T-helper 2 cell treated with Interferon-gamma antibody and Interleukin-4, amounts not matched to agents 100 ng/mL and 5 ng/mL, for 36 hours (primary cell): Measurements from ENCODE around the gene PCK2. TPM values are rescaled to one million over a fixed set of nuclear protein-coding genes. Genes with fewer than 3 reads are reported as not detected.
"Not testable (repeated sequence)": the region's sequence is repeated elsewhere in the genome, so short reads cannot be mapped to it uniquely, and the experiment has no call there.

Source experiments
- intact Hi-C: fragments of 100-400 bp; cut with micrococcal nuclease; formaldehyde crosslinking; loops from one replicate; pipeline ENCODE4 v1.15.1; 2023
- total RNA-seq: library from RNA; stranded (reverse); gene quantifications from 2 replicates; pipeline ENCODE4 v1.2.3, GENCODE V29; 2022

PCK2 gene
- 55.4 and 60.4 TPM in 2 replicates for total RNA-seq

GRCh38 chr14:24093901-24094840 lies at the start of gene PCK2:
TSS of gene PCK2 (plus strand) at chr14:24094311. CDS start at chr14:24094406, 95 bp downstream.
- intact Hi-C loops, result loop anchor here (1.0 to 10.0 kb wide), 7 partner anchors 13 to 539 kb away; partner anchors contain the start of genes CARMIL3, DCAF11, DHRS4L2 and IRF9

DNA sequence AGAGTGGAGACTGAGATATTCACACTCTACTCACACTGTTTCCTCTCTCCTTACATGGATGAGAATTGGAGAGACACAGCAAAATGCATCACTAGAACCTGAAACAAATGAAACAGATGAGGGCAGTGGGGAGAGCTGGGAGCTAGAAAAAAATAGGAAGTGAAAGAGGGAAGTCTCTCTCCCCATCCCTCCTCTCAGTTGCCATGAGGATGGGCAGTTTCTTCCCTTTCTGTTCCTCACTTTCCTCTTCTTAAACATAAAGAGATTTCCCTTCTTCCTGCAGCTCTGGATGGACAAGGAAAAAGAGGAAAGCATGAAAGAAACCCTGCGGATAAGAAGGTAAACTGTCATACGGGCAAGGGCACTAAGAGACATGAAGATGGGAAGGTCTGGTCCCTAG lies 45.1 kb upstream of the PCK2 start:
- intact Hi-C loops, result not testable (repeated sequence)

DNA sequence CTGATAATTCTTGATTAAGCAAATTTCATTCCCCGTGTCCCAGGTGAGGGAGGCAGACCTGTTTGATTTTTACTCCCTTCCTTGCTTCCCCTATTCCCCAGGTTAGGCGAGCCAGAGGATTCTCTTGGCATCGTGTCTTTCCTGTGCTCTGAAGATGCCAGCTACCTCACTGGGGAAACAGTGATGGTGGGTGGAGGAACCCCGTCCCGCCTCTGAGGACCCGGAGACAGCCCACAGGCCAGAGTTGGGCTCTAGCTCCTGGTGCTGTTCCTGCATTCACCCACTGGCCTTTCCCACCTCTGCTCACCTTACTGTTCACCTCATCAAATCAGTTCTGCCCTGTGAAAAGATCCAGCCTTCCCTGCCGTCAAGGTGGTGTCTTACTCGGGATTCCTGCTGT lies 43.4 kb upstream of the PCK2 start:
- intact Hi-C loops, result not testable (repeated sequence)

- intact Hi-C loops, result no loop called here
Observed at GRCh38 chr14:24051176-24051788, 42.8 kb upstream of the PCK2 start.

GRCh38 chr14:24051789-24052655 lies 42.1 kb upstream of the PCK2 start, which contains the start of gene CARMIL3:
TSS of gene CARMIL3 (plus strand) at chr14:24052009. CDS start at chr14:24052154, 145 bp downstream.
- intact Hi-C loops, result loop anchor here (1.0 to 2.0 kb wide), 2 partner anchors 43 to 62 kb away; partner anchors contain the start of genes DCAF11, NRL and PCK2

GRCh38 chr14:24052656-24053547 lies 41.2 kb upstream of the PCK2 start:
- intact Hi-C loops, result loop anchor here (1.0 to 2.0 kb wide), 2 partner anchors 42 to 61 kb away; partner anchors contain the start of genes DCAF11, NRL and PCK2

DNA sequence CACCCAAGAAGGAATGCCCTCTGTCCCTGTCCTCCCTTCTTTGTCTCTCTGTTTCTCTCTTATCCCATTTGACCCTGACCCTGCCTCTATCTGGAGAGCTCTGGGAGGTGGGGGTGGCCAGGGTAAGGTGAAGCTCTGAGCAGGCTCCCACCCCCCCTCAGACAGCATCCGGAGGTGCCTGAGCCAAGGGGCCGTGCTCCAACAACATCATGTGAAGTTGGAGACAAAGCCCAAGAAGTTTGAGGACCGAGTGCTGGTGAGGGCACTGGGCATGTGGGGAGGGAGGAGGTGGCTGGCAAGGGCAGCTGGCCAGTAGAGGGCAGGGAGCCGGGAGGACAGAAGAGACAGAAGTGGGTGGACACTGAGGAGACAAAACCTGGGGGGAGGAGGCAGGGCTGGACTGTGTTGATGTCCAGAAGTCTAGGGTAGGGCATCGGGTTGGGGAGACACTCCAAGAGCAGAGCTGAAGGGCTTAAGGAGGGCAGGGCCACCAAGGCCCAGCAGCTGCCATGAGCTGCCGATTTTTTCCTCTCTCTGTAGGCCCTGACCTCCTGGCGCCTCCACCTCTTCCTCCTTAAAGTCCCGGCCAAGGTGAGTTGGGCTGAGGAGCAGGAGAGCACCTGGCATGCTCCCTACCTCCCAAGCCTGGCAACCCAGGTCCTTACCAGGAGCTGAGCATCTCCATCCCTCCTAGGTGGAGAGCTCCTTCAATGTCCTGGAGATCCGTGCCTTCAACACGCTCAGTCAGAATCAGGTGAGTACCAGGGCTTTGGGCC lies 40.4 kb upstream of the PCK2 start:
- intact Hi-C loops, result loop anchor here (2.0 kb wide), 1 partner anchor 41 kb away; the partner anchor contains the start of gene PCK2

- intact Hi-C loops, result no loop called here
Observed at GRCh38 chr14:24054324-24054641, 39.8 kb upstream of the PCK2 start.

GRCh38 chr14:24054646-24055045 lies 39.5 kb upstream of the PCK2 start:
- intact Hi-C loops, result loop anchor here (5.0 kb wide), 1 partner anchor 42 kb away; no protein-coding TSS in a partner anchor

DNA sequence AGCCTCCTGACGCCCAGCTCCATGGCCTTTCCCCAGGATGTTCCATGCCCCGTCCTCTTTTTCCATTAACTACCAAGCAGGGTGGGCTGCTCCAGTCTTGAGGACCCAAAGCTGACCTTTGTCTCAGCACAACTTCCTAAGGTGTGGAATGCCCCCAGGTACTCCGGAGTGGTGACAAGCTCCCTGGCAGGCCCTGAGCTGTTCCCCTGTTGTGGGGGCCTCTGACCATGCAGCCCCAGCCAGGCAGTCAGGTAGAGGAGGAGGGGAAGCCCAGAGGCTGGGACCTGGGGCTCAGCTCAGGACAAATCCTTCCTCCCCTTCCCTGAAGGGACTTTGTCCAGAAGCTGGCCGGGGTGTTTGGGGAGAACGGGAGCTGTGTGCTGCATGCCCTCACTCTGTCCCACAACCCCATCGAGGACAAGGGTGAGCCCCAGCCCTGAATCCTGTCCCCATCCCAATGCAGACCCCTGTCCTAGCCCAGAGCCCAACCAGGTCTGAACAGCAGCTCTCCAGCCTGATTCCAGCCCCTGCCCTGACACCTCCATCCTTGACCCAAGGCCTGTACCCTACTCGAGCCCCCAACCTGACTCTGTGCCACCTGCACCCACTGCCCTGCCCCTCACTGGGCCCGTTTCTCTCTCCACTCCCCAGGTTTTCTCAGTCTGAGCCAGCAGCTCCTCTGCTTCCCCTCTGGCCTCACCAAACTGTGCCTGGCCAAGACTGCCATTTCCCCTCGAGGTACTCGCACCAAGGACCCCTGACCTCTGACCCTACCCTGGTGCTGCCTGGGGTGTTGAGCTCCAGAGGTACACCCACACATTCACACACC lies 37.9 kb upstream of the PCK2 start:
- intact Hi-C loops, result loop anchor here (5.0 kb wide), 1 partner anchor 44 kb away; no protein-coding TSS in a partner anchor

DNA sequence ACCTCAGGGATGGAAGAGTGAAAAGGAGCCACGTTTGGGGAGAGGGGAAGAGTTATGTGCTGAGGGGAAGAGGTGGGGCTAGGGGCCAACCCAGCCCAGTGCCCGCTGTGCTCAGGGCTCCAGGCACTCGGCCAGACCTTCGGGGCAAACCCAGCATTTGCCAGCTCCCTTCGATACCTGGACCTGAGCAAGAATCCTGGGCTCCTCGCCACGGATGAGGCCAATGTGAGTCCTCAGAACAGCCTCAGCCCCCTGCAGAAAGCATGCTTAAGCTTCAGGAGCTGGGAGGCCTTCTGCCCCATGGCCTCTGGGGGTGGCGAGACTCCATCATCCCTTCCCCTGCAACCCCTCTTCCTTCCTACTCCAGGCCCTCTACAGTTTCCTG lies 37.3 kb upstream of the PCK2 start:
- intact Hi-C loops, result loop anchor here (5.0 kb wide), 1 partner anchor 44 kb away; no protein-coding TSS in a partner anchor

GRCh38 chr14:24057271-24057670 lies 36.8 kb upstream of the PCK2 start:
- intact Hi-C loops, result loop anchor here (5.0 kb wide), 1 partner anchor 45 kb away; no protein-coding TSS in a partner anchor

DNA sequence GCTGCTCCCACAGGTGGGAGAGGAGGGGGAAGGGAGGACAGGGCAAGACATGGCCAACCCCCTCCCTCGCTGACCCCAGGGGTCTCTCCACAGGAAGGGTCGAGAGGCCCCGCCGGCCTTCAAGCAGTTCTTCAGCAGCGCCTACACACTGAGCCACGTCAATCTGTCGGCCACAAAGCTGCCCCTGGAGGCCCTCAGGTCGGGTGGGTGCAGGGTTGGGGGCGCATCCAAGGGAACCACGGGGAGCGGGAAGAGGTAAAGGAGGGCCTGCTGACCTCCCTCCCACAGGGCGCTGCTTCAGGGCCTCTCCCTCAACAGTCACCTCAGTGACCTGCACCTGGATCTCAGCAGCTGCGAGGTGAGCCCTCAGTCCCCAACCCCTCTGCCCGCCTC lies 36.2 kb upstream of the PCK2 start:
- intact Hi-C loops, result loop anchor here (1.0 to 5.0 kb wide), 4 partner anchors 32 to 103 kb away; partner anchors contain the start of gene IRF9

DNA sequence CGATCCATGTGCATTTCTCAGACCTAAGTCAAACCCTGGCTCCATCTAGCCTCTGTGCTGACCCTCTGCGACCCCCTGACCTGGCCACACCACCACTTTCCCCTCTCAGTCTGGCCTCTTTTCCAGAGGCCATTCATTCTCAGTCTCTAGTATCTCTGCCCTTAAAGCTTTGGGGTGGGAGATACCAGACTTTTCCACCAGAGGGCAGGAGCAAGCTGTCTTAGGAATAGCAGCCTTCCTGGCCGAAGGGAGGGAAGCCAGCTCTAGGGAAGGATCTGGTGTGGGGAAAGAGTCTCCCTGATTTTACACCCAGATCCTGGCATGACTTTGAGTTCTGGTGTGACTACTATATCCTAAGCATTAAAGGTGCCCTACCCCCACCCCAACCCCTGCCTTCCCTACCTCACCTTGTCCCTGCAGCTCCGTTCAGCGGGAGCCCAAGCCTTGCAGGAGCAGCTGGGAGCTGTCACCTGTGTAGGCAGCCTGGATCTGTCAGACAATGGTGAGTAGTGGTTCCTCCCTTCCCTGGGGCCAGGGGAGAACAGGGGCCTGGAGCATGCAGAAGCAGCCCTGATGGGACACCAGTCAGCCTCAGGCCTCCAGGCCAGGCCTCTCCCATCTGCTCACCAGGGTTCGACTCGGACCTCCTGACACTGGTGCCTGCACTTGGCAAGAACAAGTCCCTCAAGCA lies 35.7 kb upstream of the PCK2 start:
- intact Hi-C loops, result loop anchor here (1.0 to 5.0 kb wide), 4 partner anchors 32 to 102 kb away; partner anchors contain the start of gene IRF9

DNA sequence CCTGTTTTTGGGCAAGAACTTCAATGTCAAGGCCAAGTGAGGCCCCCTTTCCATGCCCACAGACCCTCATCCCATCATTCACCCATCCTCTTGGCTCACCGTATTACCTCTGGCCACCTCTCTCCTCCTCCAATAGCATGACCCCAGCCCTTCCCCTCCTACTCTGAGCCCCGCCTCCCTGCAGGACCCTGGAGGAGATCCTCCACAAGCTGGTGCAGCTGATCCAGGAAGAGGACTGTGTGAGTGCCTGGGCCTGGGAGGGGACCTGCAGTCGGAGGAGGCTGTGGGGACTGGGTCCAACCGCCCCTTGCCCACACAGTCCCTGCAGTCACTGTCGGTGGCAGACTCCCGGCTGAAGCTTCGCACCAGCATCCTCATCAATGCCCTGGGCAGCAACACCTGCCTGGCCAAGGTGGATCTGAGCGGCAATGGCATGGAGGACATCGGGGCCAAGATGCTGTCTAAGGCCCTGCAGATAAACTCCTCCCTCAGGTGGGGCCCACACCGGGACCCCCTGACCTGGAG lies 35.1 kb upstream of the PCK2 start:
- intact Hi-C loops, result loop anchor here (1.0 to 5.0 kb wide), 4 partner anchors 31 to 102 kb away; partner anchors contain the start of gene IRF9

DNA sequence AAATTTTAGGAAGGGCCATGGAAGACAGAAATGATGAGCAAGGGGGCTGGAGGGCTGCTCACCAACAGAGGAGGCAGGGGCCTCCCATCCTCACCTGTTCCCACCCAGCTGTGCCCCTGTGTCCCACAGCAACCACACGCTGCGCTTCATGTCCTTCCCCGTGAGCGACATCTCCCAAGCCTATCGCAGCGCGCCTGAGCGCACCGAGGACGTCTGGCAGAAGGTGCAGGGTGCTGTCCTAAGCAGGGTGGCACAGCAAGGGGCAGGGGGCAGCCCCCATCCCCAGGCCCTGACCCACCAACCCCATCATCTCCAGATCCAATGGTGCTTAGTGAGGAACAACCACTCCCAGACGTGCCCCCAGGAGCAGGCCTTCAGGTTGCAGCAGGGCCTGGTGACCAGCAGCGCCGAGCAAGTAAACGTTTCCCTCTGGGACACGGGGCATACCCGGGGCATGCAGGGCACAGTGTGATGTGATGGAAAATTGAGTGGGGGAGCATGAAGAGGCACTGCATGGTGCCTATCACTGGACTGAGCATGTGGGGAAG lies 34.2 kb upstream of the PCK2 start:
- intact Hi-C loops, result loop anchor here (2.0 to 5.0 kb wide), 2 partner anchors 48 to 101 kb away; partner anchors contain the start of gene IRF9

- intact Hi-C loops, result no loop called here
Observed at GRCh38 chr14:24060443-24060842, 33.7 kb upstream of the PCK2 start.
